Activated CD4-positive, alpha-beta T cell treated with anti-CD3 and anti-CD28 coated beads, Interleukin-2, Interleukin-4, amounts not matched to agents 100 ng/mL and 50 ng/mL, durations not matched to agents 16 hours and 8 hours (primary cell): ENCODE measurements around the gene RFX4.

Source experiments
- DNase-seq: peaks from one replicate; pipeline ENCODE4 v3.0.0-alpha.2; 2020; ENCODE audit warnings: low spot score

The RFX4 gene

GRCh38 chr12:106647793-106648514, 65.2 kb downstream of the RFX4 start:
- DNase-seq, result no peak

- no peak for DNase-seq
Measured at GRCh38 chr12:106648736-106649135, 65.9 kb downstream of the RFX4 start.

- DNase-seq, result no peak
Measured at GRCh38 chr12:106651552-106651951, 68.7 kb downstream of the RFX4 start.

- DNase-seq, result no peak
Measured at GRCh38 chr12:106652510-106653015, 69.8 kb downstream of the RFX4 start.

- no peak for DNase-seq
Measured at GRCh38 chr12:106655577-106655976, 72.8 kb downstream of the RFX4 start.

GRCh38 chr12:106657488-106657887, 74.7 kb downstream of the RFX4 start:
- no peak for DNase-seq

- DNase-seq, result no peak
Measured at GRCh38 chr12:106663385-106663784, 80.6 kb downstream of the RFX4 start.

- no peak for DNase-seq
Measured at GRCh38 chr12:106669216-106669615, 86.4 kb downstream of the RFX4 start.

- DNase-seq, result no peak
Measured at GRCh38 chr12:106670131-106670530, 87.3 kb downstream of the RFX4 start.

GRCh38 chr12:106671840-106672239, 89.0 kb downstream of the RFX4 start:
- DNase-seq, result no peak

- DNase-seq, result no peak
Measured at GRCh38 chr12:106672314-106673025, 89.7 kb downstream of the RFX4 start.

GRCh38 chr12:106673141-106673540, 90.3 kb downstream of the RFX4 start:
- DNase-seq, result no peak

- DNase-seq, result no peak
Measured at GRCh38 chr12:106675651-106676435, 93.0 kb downstream of the RFX4 start.

- no peak for DNase-seq
Measured at GRCh38 chr12:106679574-106679973, 96.8 kb downstream of the RFX4 start.

GRCh38 chr12:106680280-106680679, 97.5 kb downstream of the RFX4 start:
- no peak for DNase-seq

GRCh38 chr12:106681210-106681609, 98.4 kb downstream of the RFX4 start:
- no peak for DNase-seq

- DNase-seq, result peak; percentile 3
Measured at GRCh38 chr12:106682594-106683234, 99.9 kb downstream of the RFX4 start.

GRCh38 chr12:106684497-106684896, 101.7 kb downstream of the RFX4 start:
- DNase-seq, result no peak

- no peak for DNase-seq
Measured at GRCh38 chr12:106685381-106685780, 102.6 kb downstream of the RFX4 start.

GRCh38 chr12:106687672-106688071, 104.9 kb downstream of the RFX4 start:
- no peak for DNase-seq

GRCh38 chr12:106690569-106691305, 107.9 kb downstream of the RFX4 start:
- no peak for DNase-seq
